GM15510 (cell line): ENCODE results near the gene TBC1D14.

Experiments used
- POLR2A ChIP-seq: IDR thresholded peaks from 3 replicates; pipeline ENCODE4 v1.6.1; 2011; ENCODE audit warnings: borderline replicate concordance; ENCODE audit not compliant: insufficient read length; ENCODE audit errors: extremely low read depth

The TBC1D14 gene

GRCh38 chr4:6944301-6945051 is 34.9 kb downstream of the TBC1D14 start:
- TF ChIP-seq POLR2A = no peak

DNA sequence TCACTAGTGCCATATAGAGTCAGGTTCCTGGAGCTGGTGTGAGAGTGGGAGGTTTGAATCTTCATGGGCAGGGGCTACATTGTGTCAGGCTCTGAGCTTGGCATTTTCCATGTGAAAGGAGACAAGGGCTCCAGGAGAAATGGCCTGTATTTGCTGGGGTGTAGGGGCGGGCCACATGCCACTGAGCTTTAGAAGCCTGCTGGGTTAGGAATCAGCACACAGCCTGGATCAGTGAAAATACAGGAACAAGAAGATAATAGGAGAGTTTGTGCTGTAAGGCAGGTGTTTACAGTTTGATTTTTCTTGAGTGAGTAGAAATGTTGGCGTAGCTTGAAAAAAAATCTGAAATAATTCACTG is 35.4 kb downstream of the TBC1D14 start:
- no peak for TF ChIP-seq POLR2A

DNA sequence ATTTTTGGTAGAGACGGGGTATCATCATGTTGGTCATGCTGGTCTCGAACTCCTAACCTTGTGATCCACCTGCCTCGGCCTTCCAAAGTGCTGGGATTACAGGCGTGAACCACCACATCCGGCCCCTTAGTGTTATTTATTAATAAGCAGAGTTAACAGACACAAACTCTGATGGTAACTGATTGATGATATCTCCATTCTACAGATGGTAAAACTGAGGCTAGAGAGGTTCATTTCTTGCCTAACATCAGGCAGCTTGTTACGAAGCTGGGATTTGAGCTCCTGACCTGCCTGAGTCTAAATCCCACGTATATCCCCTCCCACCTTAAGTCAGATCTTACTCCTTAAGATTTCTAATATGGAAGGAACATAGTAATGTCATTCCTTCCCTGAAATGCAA is 36.9 kb downstream of the TBC1D14 start:
- TF ChIP-seq POLR2A = no peak

DNA sequence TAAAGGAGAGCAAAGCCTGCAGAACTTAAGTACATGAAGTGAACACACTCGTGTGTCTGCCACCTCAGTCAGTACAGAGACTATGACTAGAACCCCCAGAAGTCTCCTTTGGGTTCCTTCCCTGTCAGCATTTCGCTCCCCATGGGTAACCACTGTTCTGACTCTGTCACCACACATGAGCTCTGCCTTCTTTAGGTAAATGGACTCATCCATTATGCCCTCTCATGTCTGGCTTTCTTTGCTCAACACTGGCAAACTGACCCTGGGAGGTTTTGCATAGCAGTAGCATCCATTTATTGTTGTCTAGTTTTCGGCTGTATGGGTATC is 38.5 kb downstream of the TBC1D14 start:
- no peak for TF ChIP-seq POLR2A

GRCh38 chr4:6951880-6952381 is 42.3 kb downstream of the TBC1D14 start:
- no peak for TF ChIP-seq POLR2A

- TF ChIP-seq POLR2A = no peak
Measured at GRCh38 chr4:6953751-6954380, 44.2 kb downstream of the TBC1D14 start.

DNA sequence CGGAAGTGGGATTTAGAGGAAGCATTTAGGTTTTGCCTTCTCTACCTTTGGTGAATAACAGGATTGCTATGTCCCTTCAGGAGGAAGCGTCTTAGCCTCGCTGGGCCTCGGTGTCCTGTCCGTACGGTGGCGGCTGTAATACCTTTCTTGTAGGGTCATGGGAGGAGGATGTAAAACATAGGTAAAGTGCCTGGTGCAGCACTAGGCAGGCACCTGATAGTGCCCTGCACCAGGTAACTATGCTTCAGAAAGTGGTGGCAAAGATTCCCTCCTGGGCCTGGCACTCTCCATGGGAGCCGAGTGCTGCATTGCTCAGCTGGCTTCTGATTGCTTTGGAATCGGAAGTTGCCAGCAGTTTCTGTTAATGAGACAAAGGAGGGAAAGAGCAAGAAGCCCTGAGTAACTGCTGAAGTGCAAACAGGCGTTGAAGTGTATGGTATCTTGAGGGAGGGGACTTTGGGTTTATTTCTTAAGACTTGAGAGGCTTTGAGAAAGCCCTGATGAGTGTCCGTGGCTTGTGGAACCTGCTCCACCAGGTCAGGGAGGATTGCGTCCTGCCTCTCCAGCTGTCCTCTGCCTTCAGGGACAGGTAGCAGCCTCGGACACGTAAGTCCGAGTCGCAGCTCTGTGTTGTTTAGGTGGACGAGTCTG is 45.8 kb downstream of the TBC1D14 start:
- TF ChIP-seq POLR2A = no peak

DNA sequence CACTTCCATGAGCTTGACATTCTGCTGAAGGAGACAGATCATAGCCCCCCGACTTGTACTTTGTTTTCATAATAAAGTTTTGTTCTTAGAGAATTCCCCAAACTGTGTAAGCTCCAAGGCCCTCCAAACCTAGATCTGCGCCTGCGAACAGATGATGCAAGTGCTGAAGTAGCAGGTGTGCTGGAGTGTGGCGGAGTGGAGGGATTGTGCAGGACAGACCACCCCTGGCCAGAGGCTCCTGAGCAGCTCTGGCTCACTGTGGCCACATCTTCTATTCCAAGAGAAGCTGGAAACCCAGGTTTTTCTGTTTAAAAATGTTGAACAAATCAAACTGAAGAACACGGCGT is 46.4 kb downstream of the TBC1D14 start:
- TF ChIP-seq POLR2A = no peak

DNA sequence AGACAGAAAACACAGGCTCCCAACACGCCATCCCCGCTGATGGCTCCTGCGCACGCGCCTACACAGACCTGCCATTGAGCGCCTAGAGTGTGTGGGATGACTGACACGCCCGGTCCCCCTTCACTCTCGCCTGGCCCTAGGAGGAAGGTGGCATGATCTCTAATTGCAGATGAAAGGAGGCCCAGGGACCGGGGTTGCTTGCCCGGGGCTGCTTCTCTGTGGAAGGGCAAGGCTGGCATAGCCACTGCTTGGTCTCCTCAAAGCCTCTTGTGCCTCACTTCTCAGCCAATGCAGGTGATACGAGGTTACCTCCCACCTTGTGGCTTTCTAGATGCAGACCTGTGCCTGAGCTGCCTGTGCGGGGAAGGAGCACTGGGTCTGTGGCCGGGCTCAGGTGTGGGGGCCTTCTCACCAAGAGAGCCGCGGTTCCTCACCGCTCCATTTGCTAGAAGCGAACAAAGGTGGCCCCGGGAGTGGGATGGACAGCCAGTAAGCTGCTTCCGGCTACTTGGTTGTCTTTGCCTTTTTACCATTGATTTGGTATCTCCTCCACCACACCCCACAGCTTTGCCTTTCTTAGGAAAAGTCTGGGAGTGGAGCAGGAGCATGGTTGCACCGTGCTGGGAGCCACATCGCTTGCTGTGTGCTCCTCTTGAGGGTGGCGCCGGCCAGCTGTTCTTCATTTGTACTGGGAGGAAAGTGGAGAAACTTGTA is 47.0 kb downstream of the TBC1D14 start:
- no peak for TF ChIP-seq POLR2A

- no peak for TF ChIP-seq POLR2A
Measured at GRCh38 chr4:6957148-6957520, 47.5 kb downstream of the TBC1D14 start.

DNA sequence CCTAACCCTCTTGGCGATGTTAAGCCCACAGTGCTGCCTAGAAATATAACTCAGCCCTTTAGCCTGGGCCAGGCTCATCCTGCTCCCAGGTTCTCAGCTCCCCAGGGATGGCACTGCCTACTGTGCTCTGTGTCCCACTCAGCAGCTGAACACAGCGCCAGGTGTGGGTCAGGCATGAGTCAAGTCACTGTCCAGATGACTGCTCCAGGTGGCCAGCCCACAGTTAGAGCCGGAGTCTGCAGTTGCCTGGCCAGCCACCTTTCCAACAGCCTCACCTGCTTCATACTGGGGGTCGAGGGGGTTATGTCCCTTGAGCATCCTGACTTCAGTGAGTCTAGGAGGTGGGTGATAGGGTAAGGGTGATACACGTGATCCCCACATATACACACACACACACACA is 48.4 kb downstream of the TBC1D14 start:
- no peak for TF ChIP-seq POLR2A

- no peak for TF ChIP-seq POLR2A
Measured at GRCh38 chr4:6959261-6959660, 49.6 kb downstream of the TBC1D14 start.

GRCh38 chr4:6960154-6960553 is 50.5 kb downstream of the TBC1D14 start:
- TF ChIP-seq POLR2A = no peak

DNA sequence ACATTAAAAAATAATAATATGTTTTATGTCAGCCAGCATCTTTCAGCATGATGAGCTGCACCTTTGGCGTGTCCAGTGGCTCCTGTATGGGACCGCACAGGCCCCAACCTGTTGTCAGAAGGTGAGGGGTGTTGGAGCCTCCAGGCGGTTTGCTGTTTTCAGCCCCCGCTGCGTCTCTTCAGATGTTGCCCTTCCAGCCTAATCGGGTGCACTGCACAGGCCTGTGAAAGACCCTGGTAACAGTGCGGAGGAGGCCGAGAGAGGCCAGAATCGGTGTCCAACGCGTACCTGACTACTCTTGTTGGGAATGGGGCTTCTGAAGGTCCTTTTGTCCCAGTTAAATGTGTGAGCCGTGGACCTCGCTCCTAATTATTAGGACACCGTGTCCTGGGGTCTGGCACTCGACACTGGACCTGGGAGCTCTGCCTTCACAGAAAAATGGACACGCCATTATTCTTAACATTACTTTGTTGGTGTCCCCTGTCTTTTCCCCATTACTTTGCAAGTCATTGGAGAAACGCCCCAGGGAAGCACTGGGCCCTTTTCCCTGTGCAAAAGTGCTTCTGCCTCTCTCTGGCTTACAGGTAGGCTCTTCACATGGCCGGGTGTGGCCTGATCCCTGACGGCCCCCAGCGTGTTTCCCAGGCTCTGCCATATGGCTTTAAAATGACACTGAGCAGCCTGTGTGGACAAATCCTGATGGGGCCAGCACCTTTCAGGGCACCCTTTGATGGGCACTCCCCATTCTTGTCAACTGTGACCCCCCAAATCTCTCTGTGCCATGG is 51.2 kb downstream of the TBC1D14 start:
- TF ChIP-seq POLR2A = no peak
